HUES48 (cell line): ENCODE data around the gene LPGAT1.

Source experiments
- H3K27ac ChIP-seq: one replicate; pipeline ENCODE4 v1.7.0; 2013; ENCODE audit warnings: low read depth, low read length, inconsistent platforms
- H3K27me3 ChIP-seq: 2 replicates; pipeline ENCODE4 v1.6.1; 2013; ENCODE audit warnings: mild to moderate bottlenecking, low read length; ENCODE audit not compliant: control insufficient read depth, insufficient read depth
- H3K36me3 ChIP-seq: 2 replicates; pipeline ENCODE4 v1.6.1; 2013; ENCODE audit warnings: low read length; ENCODE audit not compliant: control insufficient read depth, insufficient read depth
- H3K4me1 ChIP-seq: 2 replicates; pipeline ENCODE4 v1.6.1; 2013; ENCODE audit warnings: mild to moderate bottlenecking, low read length; ENCODE audit not compliant: control insufficient read depth, insufficient read depth
- H3K4me3 ChIP-seq: 2 replicates; pipeline ENCODE4 v1.5.1; 2013; ENCODE audit warnings: mild to moderate bottlenecking, low read depth, low read length
- H3K9ac ChIP-seq: 2 replicates; pipeline ENCODE4 v1.6.1; 2013; ENCODE audit warnings: mild to moderate bottlenecking, low read depth, low read length, moderate library complexity
- H3K9me3 ChIP-seq: 2 replicates; pipeline ENCODE4 v1.6.1; 2013; ENCODE audit warnings: low read length; ENCODE audit not compliant: control insufficient read depth, insufficient read depth

The LPGAT1 gene

DNA sequence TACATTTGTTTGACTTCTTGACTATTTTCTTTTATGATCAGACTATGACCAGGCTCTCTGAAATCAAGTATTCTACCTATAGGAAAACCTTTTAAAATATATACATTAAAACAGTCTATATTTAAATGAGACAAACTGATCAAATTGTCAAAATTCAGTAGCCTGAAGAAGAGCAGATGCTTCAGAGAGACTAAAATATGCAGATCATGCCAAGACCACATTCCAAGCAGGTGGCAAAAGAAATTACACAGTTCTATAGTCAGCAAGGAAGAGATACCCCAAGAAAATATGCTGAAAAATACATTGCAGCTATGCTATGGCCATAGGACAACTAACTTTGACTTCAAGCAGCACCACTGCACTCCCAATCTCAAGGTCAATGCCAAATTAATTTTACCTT lies 3.5 kb downstream of the LPGAT1 start:
- Histone ChIP-seq H3K4me3 (no peak overlapping the region), H3K4me1 (peaks cover 11% of the 10 kb centered on the region), H3K27ac (no peak overlapping the region), H3K27me3 (peaks cover 16% of the 10 kb centered on the region), H3K36me3 (no peaks in the 10 kb centered on the region), H3K9me3 (no peaks in the 10 kb centered on the region), H3K9ac (no peak overlapping the region)

DNA sequence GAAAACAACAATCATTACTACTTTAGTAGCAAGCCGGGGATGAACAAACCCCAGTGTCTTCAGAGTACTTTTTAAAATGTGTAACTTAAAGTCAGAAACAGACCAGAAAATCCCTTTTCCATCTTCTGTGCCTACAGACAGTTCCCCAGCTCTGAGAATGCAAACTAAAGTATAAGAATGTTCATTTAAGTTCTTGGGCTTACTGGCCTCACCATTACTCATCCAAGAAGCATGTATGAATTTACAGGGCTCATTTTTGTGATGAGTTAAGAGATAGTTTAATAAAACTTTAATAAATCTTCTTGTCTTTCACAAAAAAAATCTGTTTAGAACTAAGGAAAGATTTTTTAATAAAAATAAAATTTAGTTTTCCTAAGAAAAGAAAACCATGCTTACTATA lies 4.6 kb downstream of the LPGAT1 start:
- Histone ChIP-seq H3K36me3 (no peaks in the 10 kb centered on the region), H3K27me3 (peaks cover 13% of the 10 kb centered on the region), H3K9ac (no peak overlapping the region), H3K4me1 (peaks cover 9% of the 10 kb centered on the region), H3K27ac (no peak overlapping the region), H3K4me3 (no peak overlapping the region), H3K9me3 (no peaks in the 10 kb centered on the region)

DNA sequence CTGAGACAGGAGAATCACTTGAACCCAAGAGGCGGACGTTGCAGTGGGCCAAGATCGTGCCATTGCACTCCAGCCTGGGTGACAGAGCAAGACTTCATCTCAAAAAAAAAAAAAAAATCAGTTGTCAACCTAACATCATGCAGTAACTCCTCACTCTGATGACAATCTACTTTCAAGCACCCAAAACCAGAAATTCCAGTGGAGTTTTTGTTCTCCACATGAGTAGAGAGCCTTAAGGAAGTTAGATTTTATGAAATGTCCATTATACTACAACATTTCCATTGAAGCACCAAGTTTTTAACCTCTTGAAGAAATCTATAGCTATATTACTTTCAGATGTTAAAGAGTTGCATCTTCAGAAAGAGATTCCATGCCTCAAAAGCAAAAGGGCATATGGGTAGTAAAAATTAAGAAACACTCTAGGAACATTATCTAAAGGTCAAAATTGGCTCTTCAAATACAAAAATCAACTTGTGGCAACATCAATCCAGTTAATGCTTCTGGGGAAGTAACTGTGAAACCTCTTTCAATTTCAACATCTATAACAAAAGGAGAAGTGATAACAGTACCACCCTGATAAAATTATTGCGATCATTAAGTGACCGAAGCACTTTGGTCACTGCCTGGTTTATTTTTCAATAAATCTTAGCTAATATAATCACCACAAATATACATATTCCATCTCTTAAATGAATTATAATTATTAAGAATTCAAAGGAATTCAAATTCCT lies 7.7 kb downstream of the LPGAT1 start:
- Histone ChIP-seq H3K36me3 (no peaks in the 10 kb centered on the region), H3K4me3 (no peak overlapping the region), H3K4me1 (no peaks in the 10 kb centered on the region), H3K27me3 (no peaks in the 10 kb centered on the region), H3K9me3 (no peaks in the 10 kb centered on the region), H3K27ac (no peak overlapping the region), H3K9ac (no peak overlapping the region)

GRCh38 chr1:211816586-211816985 lies 14.0 kb downstream of the LPGAT1 start:
- Histone ChIP-seq H3K9ac (no peak overlapping the region), H3K4me1 (0 out of 2 replicates have a peak, but pooled peaks cover 3% of the 10 kb centered on the region), H3K4me3 (no peak overlapping the region), H3K9me3 (no peaks in the 10 kb centered on the region), H3K27me3 (no peaks in the 10 kb centered on the region), H3K36me3 (no peaks in the 10 kb centered on the region), H3K27ac (no peak overlapping the region)

DNA sequence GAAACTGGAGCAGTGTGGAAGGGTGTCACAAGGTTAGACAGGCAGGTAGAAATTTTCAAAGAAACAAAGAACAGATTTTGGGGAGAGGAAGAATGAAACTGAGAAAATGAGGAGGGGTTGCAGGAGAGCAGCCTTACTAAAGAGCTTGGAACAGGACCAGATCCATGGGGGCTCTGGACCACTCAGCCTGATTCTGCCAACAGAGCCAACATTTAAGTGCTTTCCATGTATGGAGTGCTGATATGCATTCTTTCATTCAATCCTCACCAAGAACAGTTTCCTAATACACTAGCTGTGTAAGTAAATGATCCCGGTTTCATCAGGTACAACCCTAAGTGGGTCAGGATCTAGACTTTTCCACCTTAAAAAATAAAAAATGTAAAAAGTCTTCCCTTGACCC lies 16.2 kb downstream of the LPGAT1 start:
- H3K27ac ChIP-seq: no peak overlapping the region

DNA sequence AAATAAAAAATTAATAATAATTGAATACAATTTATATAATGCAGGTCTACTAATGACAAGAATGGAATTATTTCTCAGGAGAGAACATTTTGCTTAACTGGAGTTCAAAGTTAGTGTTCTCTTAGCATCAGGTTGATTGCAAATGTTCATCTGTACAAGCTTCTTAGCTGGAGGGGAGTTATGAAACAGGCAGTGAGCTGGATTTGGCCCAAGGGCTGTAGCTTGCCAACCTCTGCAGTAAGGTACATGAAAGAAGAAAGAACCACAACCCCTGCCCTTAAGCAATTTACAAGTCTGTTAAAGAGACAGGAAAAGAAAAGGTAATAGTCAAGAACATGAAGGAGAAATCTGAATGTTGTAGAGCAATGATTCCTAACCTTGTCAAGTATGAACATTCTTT lies 17.0 kb downstream of the LPGAT1 start:
- no peaks in the 10 kb centered on the region for H3K9me3 ChIP-seq
- H3K4me3 ChIP-seq: no peak overlapping the region
- peaks cover 4% of the 10 kb centered on the region; the same call in 1 of the 2 replicates for H3K36me3 ChIP-seq
- H3K27ac ChIP-seq: no peak overlapping the region
- no peaks in the 10 kb centered on the region for H3K27me3 ChIP-seq
- H3K9ac ChIP-seq: no peak overlapping the region
- 0 out of 2 replicates have a peak, but pooled peaks cover 3% of the 10 kb centered on the region for H3K4me1 ChIP-seq

More for the DNA sequence above, 16.2 kb downstream of the LPGAT1 start:
- H3K9ac ChIP-seq: no peak overlapping the region
- H3K4me3 ChIP-seq: no peak overlapping the region
- H3K9me3 ChIP-seq: no peaks in the 10 kb centered on the region
- H3K36me3 ChIP-seq: peaks cover 4% of the 10 kb centered on the region; the same call in 1 of the 2 replicates
- H3K27me3 ChIP-seq: no peaks in the 10 kb centered on the region
- 0 out of 2 replicates have a peak, but pooled peaks cover 3% of the 10 kb centered on the region for H3K4me1 ChIP-seq

DNA sequence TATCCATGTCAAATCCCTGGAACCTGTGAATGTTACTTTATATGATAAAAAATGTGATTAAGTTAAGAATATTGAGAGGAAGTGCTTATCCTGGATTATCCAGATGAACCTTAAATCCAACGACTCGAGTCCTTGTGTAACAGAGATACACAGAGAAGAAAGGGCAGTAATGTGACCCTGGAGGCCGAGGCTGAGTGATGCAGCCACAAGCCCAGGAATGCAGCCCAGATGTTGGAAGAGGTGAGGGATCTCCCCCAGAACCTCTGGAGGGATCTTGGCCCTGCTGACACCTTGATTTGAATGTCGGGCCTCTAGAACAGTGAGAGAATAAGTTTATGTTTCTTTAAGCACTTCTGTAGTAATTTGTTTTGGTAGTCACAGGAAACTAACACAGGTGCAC lies 18.0 kb downstream of the LPGAT1 start:
- Histone ChIP-seq H3K36me3 (peaks cover 4% of the 10 kb centered on the region; the same call in 1 of the 2 replicates), H3K4me1 (0 out of 2 replicates have a peak, but pooled peaks cover 3% of the 10 kb centered on the region), H3K27ac (no peak overlapping the region), H3K9ac (no peak overlapping the region), H3K9me3 (no peaks in the 10 kb centered on the region), H3K4me3 (no peak overlapping the region), H3K27me3 (no peaks in the 10 kb centered on the region)

DNA sequence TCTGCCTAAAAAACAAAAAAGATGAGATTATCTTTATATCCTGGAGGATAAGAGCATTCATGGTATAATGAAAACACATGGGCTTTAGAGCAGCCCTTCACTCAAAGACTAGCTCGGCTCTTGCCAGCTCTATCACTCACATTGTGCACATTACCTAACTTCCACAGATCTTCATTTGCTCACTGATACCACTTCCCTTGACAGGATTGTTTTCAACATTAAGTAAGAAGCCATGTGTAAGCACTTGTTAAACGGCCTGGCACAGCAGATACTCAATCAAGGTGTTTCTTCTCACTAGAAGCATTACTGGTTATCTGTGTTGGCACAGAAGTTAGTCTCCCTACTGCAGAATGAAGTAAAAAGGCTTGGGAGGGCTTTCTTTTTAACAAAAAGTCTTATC lies 18.7 kb downstream of the LPGAT1 start:
- H3K36me3 ChIP-seq: peaks cover 4% of the 10 kb centered on the region; the same call in 1 of the 2 replicates

GRCh38 chr1:211811126-211811525 lies 19.4 kb downstream of the LPGAT1 start:
- H3K4me1 ChIP-seq: 0 out of 2 replicates have a peak, but pooled peaks cover 3% of the 10 kb centered on the region
- H3K27ac ChIP-seq: no peak overlapping the region
- H3K9ac ChIP-seq: no peak overlapping the region
- H3K9me3 ChIP-seq: no peaks in the 10 kb centered on the region
- no peak overlapping the region for H3K4me3 ChIP-seq
- H3K36me3 ChIP-seq: peaks cover 4% of the 10 kb centered on the region; the same call in 1 of the 2 replicates
- no peaks in the 10 kb centered on the region for H3K27me3 ChIP-seq

More for the DNA sequence above, 18.7 kb downstream of the LPGAT1 start:
- Histone ChIP-seq H3K4me1 (0 out of 2 replicates have a peak, but pooled peaks cover 3% of the 10 kb centered on the region), H3K4me3 (no peak overlapping the region), H3K9me3 (no peaks in the 10 kb centered on the region), H3K27me3 (no peaks in the 10 kb centered on the region), H3K27ac (no peak overlapping the region), H3K9ac (no peak overlapping the region)

- Histone ChIP-seq H3K9ac (no peak overlapping the region), H3K9me3 (no peaks in the 10 kb centered on the region), H3K27me3 (no peaks in the 10 kb centered on the region), H3K27ac (no peak overlapping the region), H3K4me3 (no peak overlapping the region), H3K4me1 (no peaks in the 10 kb centered on the region), H3K36me3 (peaks cover 4% of the 10 kb centered on the region; the same call in 1 of the 2 replicates)
Measured at GRCh38 chr1:211808475-211808874, 22.1 kb downstream of the LPGAT1 start.

DNA sequence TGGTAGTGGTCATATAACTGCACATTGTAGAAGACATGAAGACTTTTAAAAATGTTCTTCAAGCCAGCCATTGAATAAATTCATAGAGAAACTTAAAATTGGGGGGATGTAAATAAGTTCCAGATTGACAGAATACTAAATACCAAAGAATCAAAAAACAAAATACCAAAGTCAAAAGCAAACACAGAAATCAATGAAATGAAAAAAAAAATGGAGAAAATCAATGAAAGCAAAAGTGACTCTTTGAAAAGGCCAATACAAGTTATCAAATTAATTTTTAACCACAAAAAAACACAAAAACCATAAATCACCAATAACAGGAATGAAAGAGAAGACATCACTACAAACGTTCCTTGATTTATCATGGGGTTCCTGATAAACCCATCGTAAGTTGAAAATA lies 25.6 kb downstream of the LPGAT1 start:
- H3K4me3 ChIP-seq: no peak overlapping the region
- no peaks in the 10 kb centered on the region for H3K27me3 ChIP-seq
- H3K27ac ChIP-seq: no peak overlapping the region
- no peaks in the 10 kb centered on the region; the same call in 1 of the 2 replicates for H3K9me3 ChIP-seq
- H3K36me3 ChIP-seq: no peaks in the 10 kb centered on the region
- no peaks in the 10 kb centered on the region for H3K4me1 ChIP-seq
- H3K9ac ChIP-seq: no peak overlapping the region
